Measurements from ENCODE around the gene TNFAIP8.

- TF ChIP-seq EZH2 (IDR thresholded peaks at IDR 0.05; ENCODE audit: insufficient read depth, poor library complexity, severe bottlenecking) (no peak), EZH2phosphoT487 (IDR thresholded peaks at IDR 0.05; ENCODE audit: insufficient read depth, low read depth) (no peak)
Measured at GRCh38 chr5:119338326-119338946, 17.4 kb upstream of the TNFAIP8 start.
